ENCODE results near the gene TUBAL3. TPM values are rescaled to one million over a fixed set of nuclear protein-coding genes. Genes with fewer than 3 reads are reported as not detected.
A peak's percentile ranks its signal among the peaks of the same experiment; 100 is the strongest.

Gene TUBAL3
- polyA plus RNA-seq, 2 of the 4 experiments (the other 2 are of a cell fraction), result 0.34 to 1.4 TPM

- POLR2A ChIA-PET, result no interaction called here
- no peak overlapping the region for H3K4me3 ChIP-seq
Measured at GRCh38 chr10:5434017-5434753, 29.6 kb upstream of the TUBAL3 start.

GRCh38 chr10:5433182-5433581 is 28.6 kb upstream of the TUBAL3 start:
- no peak for DNase-seq (ENCODE audit: low read depth in 1 of 2, low spot score in 1 of 2)
- Histone ChIP-seq H3K4me1 (peaks cover 27% of the 10 kb centered on the region), H3K9me3 (peaks cover 5% of the 10 kb centered on the region; the same call in 2 of the 3 replicates), H3K4me3 (no peak overlapping the region; the same call in 2 of the 3 replicates), H3K4me2 (peak overlapping the region; percentile 60), H3K27ac (peak overlapping the region; percentile 57 to 75)
- peak in 1 of 2 experiments; percentile 47; a peak in 2 of 6 replicates for ATAC-seq
- 63% methylated on average over 1 of the region's 1 CpG for WGBS (ENCODE audit: missing lambda C conversion rate)
- ChIA-PET CTCF (interaction anchor here (0.6 to 4.5 kb wide), 21 partner anchors 8 to 652 kb away, joined by 3 to 67 read pairs (median 4); no protein-coding TSS in a partner anchor), POLR2A (no interaction called here)
- no peak for FAIRE-seq
- TF ChIP-seq CTCF (IDR thresholded peaks at IDR 0.05) (no peak), CHD2 (IDR thresholded peaks at IDR 0.05; ENCODE audit: low read length, partially characterized antibody) (no peak), SMC3 (IDR thresholded peaks at IDR 0.05) (no peak), REST (IDR thresholded peaks at IDR 0.05) (no peak), GATA3 (IDR thresholded peaks at IDR 0.05; ENCODE audit: borderline replicate concordance) (no peak), NR3C1 (IDR thresholded peaks at IDR 0.05) (no peak), MYC (IDR thresholded peaks at IDR 0.05; ENCODE audit: borderline replicate concordance, low read length) (no peak), ATOH8 (CRISPR knock-in tag; IDR thresholded peaks at IDR 0.05; ENCODE audit: low read depth) (no peak), ZNF302 (CRISPR knock-in tag; IDR thresholded peaks at IDR 0.05) (no peak), JUNB (IDR thresholded peaks at IDR 0.05) (no peak), HDAC2 (IDR thresholded peaks at IDR 0.05) (no peak), ESRRA (IDR thresholded peaks at IDR 0.05; ENCODE audit: borderline replicate concordance, low read length) (no peak), PHF8 (IDR thresholded peaks at IDR 0.05; ENCODE audit: borderline replicate concordance, low read depth) (no peak)

More at GRCh38 chr10:5434017-5434753, 29.6 kb upstream of the TUBAL3 start:
- peak overlapping the region; percentile 60 for H3K4me2 ChIP-seq
- ATAC-seq (peak; percentile 94), DNase-seq (ENCODE audit: low read depth in 1 of 2, low spot score in 1 of 2) (peak; percentile 40 to 73), FAIRE-seq (peak; percentile 92)
- CTCF ChIA-PET, result interaction anchor here (0.6 to 4.5 kb wide), 38 partner anchors 9 to 653 kb away, joined by 3 to 67 read pairs (median 4); no protein-coding TSS in a partner anchor
- WGBS (ENCODE audit: missing lambda C conversion rate), result 3% methylated on average over 3 of the region's 3 CpGs
- H3K27ac ChIP-seq, result peak overlapping the region; percentile 75 to 78
- no peak for TF ChIP-seq PHF8 (IDR thresholded peaks at IDR 0.05; ENCODE audit: borderline replicate concordance, low read depth)
- TF ChIP-seq SMC3 (IDR thresholded peaks at IDR 0.05), result peak; percentile 92
- no peak for TF ChIP-seq MYC (IDR thresholded peaks at IDR 0.05; ENCODE audit: borderline replicate concordance, low read length)
- peak; percentile 96 for TF ChIP-seq CTCF (IDR thresholded peaks at IDR 0.05)
- TF ChIP-seq EHF (CRISPR knock-in tag; IDR thresholded peaks at IDR 0.05), result no peak
- no peak for TF ChIP-seq NPAS2 (CRISPR knock-in tag; IDR thresholded peaks at IDR 0.05; ENCODE audit: borderline replicate concordance)
- no peak for TF ChIP-seq GATA3 (IDR thresholded peaks at IDR 0.05; ENCODE audit: borderline replicate concordance)
- TF ChIP-seq TP53 (CRISPR knock-in tag; IDR thresholded peaks at IDR 0.05), result no peak
- no peak for TF ChIP-seq JUN (IDR thresholded peaks at IDR 0.05)
- TF ChIP-seq RAD21 (conservative IDR thresholded peaks at IDR 0.05 in 1 of 2, IDR thresholded peaks at IDR 0.05 in 1 of 2), result peak; percentile 88 to 93
- no peak for TF ChIP-seq HEYL (CRISPR knock-in tag; IDR thresholded peaks at IDR 0.05)
- H3K4me1 ChIP-seq, result peaks cover 26% of the 10 kb centered on the region
- peaks cover 5% of the 10 kb centered on the region; the same call in 2 of the 3 replicates for H3K9me3 ChIP-seq
